Erythroblast (primary cell): ENCODE measurements around the gene RNF167.
A peak's percentile ranks its signal among the peaks of the same experiment; 100 is the strongest.

ENCODE experiments used
- DNase-seq, 2 experiments: peaks; one replicate each; lab custom pipeline; 2025; lab: John Stamatoyannopoulos, UW
- GATA1 ChIP-seq: IDR thresholded peaks from 2 replicates; pipeline ENCODE4 v1.6.1; 2011; ENCODE audit warnings: low read depth, mild to moderate bottlenecking, control low read depth, low read length, moderate library complexity
- POLR2A ChIP-seq: IDR thresholded peaks from 2 replicates; pipeline ENCODE4 v1.6.1; 2011; ENCODE audit warnings: mild to moderate bottlenecking, low read length

RNF167 gene

GRCh38 chr17:4948166-4948930 lies 8.3 kb downstream of the RNF167 start, which contains the start of gene PFN1:
Gene PFN1, minus strand, starts transcription at chr17:4948530. Its CDS starts 136 bp downstream, at chr17:4948394.
- DNase-seq: peak; percentile 93 to 95
- no peak for TF ChIP-seq GATA1
- TF ChIP-seq POLR2A: peak; percentile 86

GRCh38 chr17:4948931-4949320 lies 8.9 kb downstream of the RNF167 start:
- TF ChIP-seq POLR2A (peak; percentile 47), GATA1 (no peak)

GRCh38 chr17:4949321-4950074 lies 9.4 kb downstream of the RNF167 start:
- peak; percentile 85 to 91 for DNase-seq
- no peak for TF ChIP-seq POLR2A
- TF ChIP-seq GATA1: no peak

More at GRCh38 chr17:4948931-4949320, 8.9 kb downstream of the RNF167 start:
- peak; percentile 87 to 89 for DNase-seq

GRCh38 chr17:4950075-4950745 lies 10.1 kb downstream of the RNF167 start:
- DNase-seq: peak; percentile 83 to 84
- TF ChIP-seq GATA1 (no peak), POLR2A (peak; percentile 73)

GRCh38 chr17:4950746-4951204 lies 10.7 kb downstream of the RNF167 start, which contains the start of gene ENO3:
Gene ENO3, plus strand, starts transcription at chr17:4951119. Its CDS starts 711 bp downstream, at chr17:4951830.
- TF ChIP-seq GATA1 (no peak), POLR2A (no peak)
- DNase-seq: peak; percentile 39 to 48

GRCh38 chr17:4951486-4951885 lies 11.4 kb downstream of the RNF167 start:
- DNase-seq: no peak
- TF ChIP-seq POLR2A (no peak), GATA1 (no peak)

GRCh38 chr17:4953451-4953961 lies 13.4 kb downstream of the RNF167 start:
- TF ChIP-seq POLR2A (no peak), GATA1 (no peak)
- no peak for DNase-seq

- TF ChIP-seq POLR2A (no peak), GATA1 (no peak)
- DNase-seq: no peak
Observed at GRCh38 chr17:4955091-4955490, 15.0 kb downstream of the RNF167 start.

GRCh38 chr17:4956493-4957061 lies 16.5 kb downstream of the RNF167 start:
- DNase-seq: peak; percentile 60 to 66
- no peak for TF ChIP-seq GATA1
- no peak for TF ChIP-seq POLR2A

GRCh38 chr17:4958102-4958501 lies 18.0 kb downstream of the RNF167 start:
- TF ChIP-seq POLR2A (no peak), GATA1 (no peak)
- DNase-seq: no peak

- no peak for TF ChIP-seq GATA1
- TF ChIP-seq POLR2A: no peak
- no peak for DNase-seq
Observed at GRCh38 chr17:4959261-4959965, 19.3 kb downstream of the RNF167 start.

- TF ChIP-seq GATA1 (no peak), POLR2A (no peak)
- DNase-seq: no peak
Observed at GRCh38 chr17:4960279-4960922, 20.3 kb downstream of the RNF167 start.
